K562 (cell line): ENCODE measurements around the gene SDE2. TPM values are rescaled to one million over a fixed set of nuclear protein-coding genes. Genes with fewer than 3 reads are reported as not detected.

Experiments
- ATAC-seq: fragments of 200-7000 bp; cut with Tn5 transposase; 3 replicates; pipeline ENCODE4 v1.9.1; 2020; ENCODE audit warnings: moderate library complexity
- BruUV-seq: library from RNA; stranded (reverse); fragments of 400-500 nt; replicated peaks from 2 replicates; lab custom pipeline; 2021; lab: Mats Ljungman, UMichigan
- CTCF ChIA-PET: fragments of 300-600 bp; formaldehyde crosslinking; extraction: SDS; loops from one replicate; lab custom pipeline; 2021; ENCODE audit warnings: low intra/inter-chr PET ratio; lab: Yijun Ruan, JAX
- POLR2A ChIA-PET: fragments of 300-600, 350-650 bp; sonication (Branson Sonifier 250); formaldehyde crosslinking; extraction: SDS; loops from one replicate; lab custom pipeline; 2021; ENCODE audit warnings: antibody characterized with exemption, inconsistent platforms; lab: Yijun Ruan, JAX
- DNase-seq, 4 experiments: peaks; one replicate each; pipeline versions ENCODE4 v3.0.0 to v3.0.0-alpha.2; 2011 to 2018; ENCODE audit warnings: low spot score in 3 of 4, mixed read lengths in 3 of 4; ENCODE audit errors: extremely low read depth in 1 of 4
- FAIRE-seq: peaks from 2 replicates; lab custom pipeline; 2011; peaks lifted over from hg19 to GRCh38; lab: Jason Lieb, UNC
- H2AFZ ChIP-seq: 2 replicates; pipeline ENCODE4 v1.6.0; 2011; ENCODE audit warnings: low read depth, low read length, control low read depth, inconsistent platforms
- H3K27ac ChIP-seq: fragments of 200-600 bp; 3 replicates; pipeline ENCODE4 v1.8.0; 2011; ENCODE audit warnings: low read depth, mild to moderate bottlenecking, control low read depth, inconsistent platforms, low read length, moderate library complexity, mixed read lengths; ENCODE audit errors: extremely low read depth
- H3K27me3 ChIP-seq, 2 experiments: fragments of 300-600 bp in 1 of 2; 2 replicates in 1 of 2; 3 replicates in 1 of 2; pipeline versions ENCODE4 v1.6.0 to v1.8.0; 2011; ENCODE audit warnings: inconsistent platforms in 2 of 2, low read length in 2 of 2, mild to moderate bottlenecking in 1 of 2, mixed read lengths in 1 of 2, moderate library complexity in 1 of 2; ENCODE audit not compliant: control insufficient read depth in 2 of 2, insufficient read depth in 2 of 2
- H3K36me3 ChIP-seq: fragments of 300-600 bp; 3 replicates; pipeline ENCODE4 v1.8.0; 2011; ENCODE audit warnings: mild to moderate bottlenecking, low read length, inconsistent platforms; ENCODE audit not compliant: control insufficient read depth, insufficient read depth
- H3K4me1 ChIP-seq, 2 experiments: fragments of 200-600 bp in 1 of 2; replicated peaks in 1 of 2; 2 replicates in 1 of 2; 3 replicates in 1 of 2; pipeline versions ENCODE4 v1.5.1 to v1.8.0; 2011; ENCODE audit warnings: inconsistent platforms in 2 of 2, low read length in 2 of 2, mild to moderate bottlenecking in 1 of 2, mixed read lengths in 1 of 2, moderate library complexity in 1 of 2; ENCODE audit not compliant: control insufficient read depth in 2 of 2, insufficient read depth in 2 of 2
- H3K4me2 ChIP-seq: 2 replicates; pipeline ENCODE4 v1.6.1; 2011; ENCODE audit warnings: low read length, control low read depth, inconsistent platforms, mixed read lengths; ENCODE audit not compliant: insufficient read depth
- H3K4me3 ChIP-seq: fragments of 200-600 bp; sonication (generic), shearing (Covaris generic); 2 replicates; pipeline ENCODE4 v1.5.1; 2016; ENCODE audit warnings: control low read depth, inconsistent platforms
- H3K79me2 ChIP-seq: fragments of 200-600 bp; 3 replicates; pipeline ENCODE4 v1.8.0; 2011; ENCODE audit warnings: low read length, inconsistent platforms; ENCODE audit not compliant: control insufficient read depth, insufficient read depth
- H3K9ac ChIP-seq, 2 experiments: 2 replicates each; pipeline versions ENCODE4 v1.6.0 to v1.6.1; 2011; ENCODE audit warnings: low read depth in 2 of 2, low read length in 2 of 2, control low read depth in 1 of 2, inconsistent platforms in 1 of 2, mild to moderate bottlenecking in 1 of 2, mixed read lengths in 1 of 2; ENCODE audit not compliant: insufficient read depth in 1 of 2
- H3K9me1 ChIP-seq: one replicate; pipeline ENCODE4 v1.6.0; 2011; ENCODE audit warnings: inconsistent platforms, mild to moderate bottlenecking, low read length, moderate library complexity; ENCODE audit not compliant: control insufficient read depth, insufficient read depth
- H3K9me3 ChIP-seq: replicated peaks from 2 replicates; pipeline ENCODE4 v1.5.1; 2011; ENCODE audit warnings: low read depth, low read length, inconsistent platforms; ENCODE audit not compliant: control insufficient read depth, insufficient read depth
- H4K20me1 ChIP-seq: replicated peaks from 2 replicates; pipeline ENCODE4 v1.6.1; 2011; ENCODE audit warnings: low read length, inconsistent platforms, mixed read lengths; ENCODE audit not compliant: control insufficient read depth, insufficient read depth
- BCL6 ChIP-seq: fragments of 250-450 bp; sonication (Bioruptor Pico); IDR thresholded peaks from 2 replicates; pipeline ENCODE4 v1.4.0; 2020
- CBFA2T2 ChIP-seq: fragments of 450-650 bp; conservative IDR thresholded peaks from 2 replicates; pipeline ENCODE4 v1.6.1; 2017; ENCODE audit warnings: mild to moderate bottlenecking
- CBX8 ChIP-seq: fragments of 200-600 bp; sonication (generic); IDR thresholded peaks from 2 replicates; pipeline ENCODE4 v1.6.1; 2012; ENCODE audit warnings: borderline replicate concordance, mixed run types, low read depth, mild to moderate bottlenecking, moderate library complexity, mixed read lengths, low read length, control low read depth, inconsistent platforms; ENCODE audit not compliant: poor library complexity, severe bottlenecking; ENCODE audit errors: extremely low read depth
- CHD1 ChIP-seq: fragments of 200-600 bp; sonication (generic); IDR thresholded peaks from one replicate; pipeline ENCODE4 v1.6.1; 2012; ENCODE audit warnings: mild to moderate bottlenecking, moderate library complexity, low read length, inconsistent platforms
- HDAC3 ChIP-seq: fragments of 450-650 bp; IDR thresholded peaks from 2 replicates; pipeline ENCODE4 v1.6.1; 2018; ENCODE audit warnings: borderline replicate concordance, mild to moderate bottlenecking, moderate library complexity; ENCODE audit not compliant: partially characterized antibody
- HNRNPUL1 ChIP-seq: fragments of 200-400 bp; formaldehyde crosslinking; IDR thresholded peaks from 2 replicates; pipeline ENCODE4 v1.6.1; 2017; ENCODE audit warnings: low read length
- KLF16 ChIP-seq: IDR thresholded peaks from 2 replicates; pipeline ENCODE4 v1.6.1; 2016; ENCODE audit warnings: antibody characterized with exemption
- PHB ChIP-seq: fragments of 250-450 bp; sonication (Bioruptor Pico); IDR thresholded peaks from 2 replicates; pipeline ENCODE4 v1.5.0; 2021
- RCOR1 ChIP-seq, 2 experiments: IDR thresholded peaks; 2 replicates each; pipeline ENCODE4 v1.6.1; 2012; ENCODE audit warnings: low read depth in 2 of 2, low read length in 2 of 2, borderline replicate concordance in 1 of 2, improper control_type of control experiment in 1 of 2
- SAFB ChIP-seq: fragments of 200-400 bp; formaldehyde crosslinking; IDR thresholded peaks from 2 replicates; pipeline ENCODE4 v1.6.1; 2017; ENCODE audit warnings: low read depth, low read length, borderline replicate concordance
- SETDB1 ChIP-seq: IDR thresholded peaks from one replicate; pipeline ENCODE4 v1.6.1; 2012; ENCODE audit warnings: low read length, control low read depth, inconsistent platforms
- SMAD1 ChIP-seq: fragments of 150-350 bp; IDR thresholded peaks from 2 replicates; pipeline ENCODE4 v1.6.1; 2014; ENCODE audit warnings: low read length, low read depth; ENCODE audit not compliant: partially characterized antibody
- SMAD3 ChIP-seq: fragments of 450-650 bp; formaldehyde crosslinking; conservative IDR thresholded peaks from 2 replicates; pipeline ENCODE4 v1.4.0; 2020; ENCODE audit warnings: mild to moderate bottlenecking
- SMARCE1 ChIP-seq: fragments of 450-650 bp; IDR thresholded peaks from 2 replicates; pipeline ENCODE4 v1.7.1; 2016; ENCODE audit warnings: mild to moderate bottlenecking
- SP2 ChIP-seq: IDR thresholded peaks from 2 replicates; pipeline ENCODE4 v1.6.1; 2011; ENCODE audit warnings: mild to moderate bottlenecking, low read depth, low read length, moderate library complexity; ENCODE audit not compliant: poor library complexity, severe bottlenecking; ENCODE audit errors: extremely low read depth
- SPI1 ChIP-seq: IDR thresholded peaks from 2 replicates; pipeline ENCODE4 v1.6.1; 2011; ENCODE audit warnings: low read depth, low read length, control low read depth, borderline replicate concordance
- UBTF ChIP-seq, 2 experiments: IDR thresholded peaks; 2 replicates each; pipeline ENCODE4 v1.6.1; 2012; ENCODE audit warnings: improper control_type of control experiment in 2 of 2, low read depth in 2 of 2, low read length in 2 of 2, borderline replicate concordance in 1 of 2
- ZFP36 ChIP-seq: fragments of 150-350 bp; IDR thresholded peaks from 2 replicates; pipeline ENCODE4 v1.6.1; 2018; ENCODE audit warnings: low read length, low read depth; ENCODE audit not compliant: partially characterized antibody
- WGBS: fragments of 100-300 bp; shearing (Covaris generic); methylation state at CpG from one replicate; pipeline ENCODE4 v1.1.6; 2016; ENCODE audit warnings: low coverage, mixed read lengths; ENCODE audit not compliant: insufficient coverage; ENCODE audit errors: missing lambda C conversion rate; 5-methylcytosine and 5-hydroxymethylcytosine counted together
- in situ Hi-C: fragments of 300-500 bp; cut with MboI; formaldehyde crosslinking; loops from 4 replicates; pipeline ENCODE4 v1.15.0; 2018; ENCODE audit warnings: inconsistent platforms, mixed read lengths
- intact Hi-C: fragments of 100-400 bp; cut with micrococcal nuclease; formaldehyde crosslinking; loops from 2 replicates; pipeline ENCODE4 v1.14.2; 2022
- polyA plus RNA-seq, 8 experiments: library from polyadenylated mRNA; depleted of rRNA in 4 of 8; stranded (reverse) in 5 of 8; unstranded in 3 of 8; fragments of >200 nt; fragmentation: Nextera tagmentation in 2 of 8; fragmentation: Illumina TruSeq in 1 of 8; extraction: Ambion mirVana in 2 of 8; extraction: Trizol in 1 of 8; gene quantifications; 2 replicates each; pipeline versions ENCODE4 v1.2.1 to v1.2.3, GENCODE V29; 2011 to 2014; ENCODE audit warnings: inconsistent platforms in 1 of 8, missing spikeins in 1 of 8
- total RNA-seq, 7 experiments: library from RNA; depleted of rRNA in 6 of 7; stranded (reverse); fragments of >200 nt in 6 of 7; fragmentation: Illumina TruSeq in 2 of 7; extraction: Trizol in 2 of 7; gene quantifications; 2 replicates each; pipeline versions ENCODE4 v1.2.1 to v1.2.3, GENCODE V29; 2011 to 2021; ENCODE audit warnings: low replicate concordance in 1 of 7
- TF ChIP-seq, protein P1 (sequence below), 2 experiments: fragments of 450-650 bp; conservative IDR thresholded peaks; 2 replicates each; pipeline ENCODE4 v1.6.1; 2017; ENCODE audit warnings: mild to moderate bottlenecking in 2 of 2, moderate library complexity in 2 of 2

Gene SDE2
- total and polyA plus RNA-seq, 9 of the 15 experiments (the other 6 are each of a cell fraction or from before 2014, with no cell fraction given), result 14.3 to 62.3 (median 46.0) TPM

DNA sequence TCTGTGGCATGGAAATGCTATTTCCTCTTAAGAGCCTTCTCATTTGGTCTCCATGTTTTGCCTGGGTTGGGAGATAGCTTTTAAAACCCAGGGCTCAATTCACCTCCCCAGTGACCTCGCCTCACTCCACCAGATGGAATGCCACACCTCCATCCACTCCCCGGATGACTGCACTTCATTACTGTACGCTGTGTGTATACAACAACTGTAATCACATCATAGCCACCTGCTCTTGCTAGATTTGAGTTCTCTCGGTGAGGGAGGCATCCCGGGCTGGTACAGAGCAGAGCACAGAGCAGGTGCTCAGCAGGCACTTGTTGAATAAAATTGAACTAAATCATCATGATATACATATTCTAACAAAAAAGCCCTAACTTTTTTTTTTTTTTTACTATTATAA, 26.0 kb downstream of the SDE2 start:
- FAIRE-seq (peak; percentile 66), ATAC-seq (peak; percentile 75), DNase-seq (peak; percentile 51 to 79 (median 64))
- peaks cover 7 to 21% of the 10 kb centered on the region in 2 experiments; a peak in 4 of 5 replicates for H3K4me1 ChIP-seq
- H4K20me1 ChIP-seq, result no peaks in the 10 kb centered on the region
- in situ Hi-C loops (no loop called here), intact Hi-C loops (loop anchor here (2.0 to 10.0 kb wide), 3 partner anchors 128 to 654 kb away; partner anchors contain the start of gene ENAH)
- BruUV-seq, result no TSS peak
- H2AFZ ChIP-seq, result peak overlapping the region; percentile 40
- POLR2A ChIA-PET, result interaction anchor here (0.5 to 2.2 kb wide), 12 partner anchors 11 to 585 kb away, joined by 3 to 8 read pairs (median 4); partner anchors contain the start of gene PYCR2
- WGBS, result 10% methylated on average over 5 of the region's 5 CpGs
- no peaks in the 10 kb centered on the region for H3K9me1 ChIP-seq
- CTCF ChIA-PET, result interaction anchor here (0.7 to 6.7 kb wide), 2 partner anchors 498 to 501 kb away, joined by 5 to 133 read pairs; no protein-coding TSS in a partner anchor
- H3K9me3 ChIP-seq, result no peaks in the 10 kb centered on the region
- H3K4me3 ChIP-seq, result no peak overlapping the region
- no peaks in the 10 kb centered on the region for H3K27me3 ChIP-seq
- H3K36me3 ChIP-seq, result peaks cover 8% of the 10 kb centered on the region; the same call in 2 of the 3 replicates
- H3K79me2 ChIP-seq, result no peaks in the 10 kb centered on the region
- no peak overlapping the region; a peak in 1 of 4 replicates for H3K9ac ChIP-seq
- H3K4me2 ChIP-seq, result peak overlapping the region; percentile 27; the same call in 1 of the 2 replicates
- H3K27ac ChIP-seq, result no peak overlapping the region; the same call in 2 of the 3 replicates
- no peak for TF ChIP-seq PHB (CRISPR knock-in tag)
- TF ChIP-seq, protein P1, sequence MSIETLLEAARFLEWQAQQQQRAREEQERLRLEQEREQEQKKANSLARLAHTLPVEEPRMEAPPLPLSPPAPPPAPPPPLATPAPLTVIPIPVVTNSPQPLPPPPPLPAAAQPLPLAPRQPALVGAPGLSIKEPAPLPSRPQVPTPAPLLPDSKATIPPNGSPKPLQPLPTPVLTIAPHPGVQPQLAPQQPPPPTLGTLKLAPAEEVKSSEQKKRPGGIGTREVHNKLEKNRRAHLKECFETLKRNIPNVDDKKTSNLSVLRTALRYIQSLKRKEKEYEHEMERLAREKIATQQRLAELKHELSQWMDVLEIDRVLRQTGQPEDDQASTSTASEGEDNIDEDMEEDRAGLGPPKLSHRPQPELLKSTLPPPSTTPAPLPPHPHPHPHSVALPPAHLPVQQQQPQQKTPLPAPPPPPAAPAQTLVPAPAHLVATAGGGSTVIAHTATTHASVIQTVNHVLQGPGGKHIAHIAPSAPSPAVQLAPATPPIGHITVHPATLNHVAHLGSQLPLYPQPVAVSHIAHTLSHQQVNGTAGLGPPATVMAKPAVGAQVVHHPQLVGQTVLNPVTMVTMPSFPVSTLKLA (conservative IDR thresholded peaks at IDR 0.05), result 0 out of 4 replicates have a peak, but pooled peaks of 1 of the 2 experiments have one; percentile 26
- TF ChIP-seq SPI1, result no peak
- no peak for TF ChIP-seq HDAC3
- no peak for TF ChIP-seq SP2
- TF ChIP-seq ZFP36, result no peak
- TF ChIP-seq CBFA2T2, result peak; percentile 66
- TF ChIP-seq SAFB, result no peak
- 0 out of 4 replicates have a peak, but pooled peaks of 1 of the 2 experiments have one; percentile 36 for TF ChIP-seq UBTF (IDR thresholded peaks at IDR 0.05; ENCODE audit: borderline replicate concordance in 1 of 2, low read depth in 2 of 2, low read length in 2 of 2)
- TF ChIP-seq BCL6 (CRISPR knock-in tag), result no peak
- no peak for TF ChIP-seq SETDB1
- TF ChIP-seq RCOR1 (IDR thresholded peaks at IDR 0.05; ENCODE audit: borderline replicate concordance in 1 of 2, low read depth in 2 of 2, low read length in 2 of 2), result peak in 1 of 2 experiments; percentile 43; a peak in 1 of 4 replicates
- TF ChIP-seq HNRNPUL1, result no peak
- TF ChIP-seq KLF16, result no peak
- TF ChIP-seq CBX8, result no peak
- TF ChIP-seq SMAD1, result no peak
- no peak for TF ChIP-seq SMAD3 (CRISPR knock-in tag)
- no peak for TF ChIP-seq CHD1
- no peak for TF ChIP-seq SMARCE1
